HepG2 (cell line): ENCODE data around the gene TK1. TPM values are rescaled to one million over a fixed set of nuclear protein-coding genes. Genes with fewer than 3 reads are reported as not detected.

Experiments
- CAMTA2 ChIP-seq: sonication (generic); formaldehyde crosslinking; IDR thresholded peaks from 2 replicates; pipeline ENCODE4 v1.4.0; 2020; ENCODE audit warnings: mild to moderate bottlenecking, missing genetic modification reagents, borderline replicate concordance
- CREB1 ChIP-seq, 2 experiments: fragments of 450-650 bp in 1 of 2; IDR thresholded peaks; 2 replicates each; pipeline ENCODE4 v1.6.1; 2016 to 2017; ENCODE audit warnings: control low read depth in 1 of 2, mild to moderate bottlenecking in 1 of 2, missing compliant biosample characterization in 1 of 2, missing genetic modification characterization in 1 of 2
- GATAD1 ChIP-seq: IDR thresholded peaks from 2 replicates; pipeline ENCODE4 v1.6.1; 2016; ENCODE audit warnings: missing genetic modification reagents, missing compliant biosample characterization
- GZF1 ChIP-seq: sonication (generic); formaldehyde crosslinking; IDR thresholded peaks from 2 replicates; pipeline ENCODE4 v1.5.1; 2020; ENCODE audit warnings: mild to moderate bottlenecking, missing genetic modification reagents
- HNRNPLL ChIP-seq: fragments of 200-400 bp; formaldehyde crosslinking; IDR thresholded peaks from 2 replicates; pipeline ENCODE4 v1.6.1; 2017; ENCODE audit warnings: mild to moderate bottlenecking, low read depth, low read length; ENCODE audit not compliant: poor library complexity, severe bottlenecking
- MAFG ChIP-seq: sonication (generic); formaldehyde crosslinking; IDR thresholded peaks from 2 replicates; pipeline ENCODE4 v1.5.1; 2020; ENCODE audit warnings: mild to moderate bottlenecking, missing genetic modification reagents
- NCOR1 ChIP-seq: fragments of 200-600 bp; sonication (generic); IDR thresholded peaks from 2 replicates; pipeline ENCODE4 v1.7.0; 2017; ENCODE audit warnings: antibody characterized with exemption, low read length, borderline replicate concordance
- NFRKB ChIP-seq: fragments of 450-650 bp; IDR thresholded peaks from 2 replicates; pipeline ENCODE4 v1.6.1; 2017
- NR2F6 ChIP-seq, 2 experiments: IDR thresholded peaks; 2 replicates each; pipeline ENCODE4 v1.6.1; 2016; ENCODE audit warnings: antibody characterized with exemption in 1 of 2, mild to moderate bottlenecking in 1 of 2
- SCMH1 ChIP-seq: sonication (generic); formaldehyde crosslinking; IDR thresholded peaks from 2 replicates; pipeline ENCODE4 v1.9.0; 2021; ENCODE audit warnings: missing genetic modification reagents, mild to moderate bottlenecking, borderline replicate concordance
- TBX2 ChIP-seq: sonication (generic); formaldehyde crosslinking; IDR thresholded peaks from 2 replicates; pipeline ENCODE4 v1.5.0; 2020; ENCODE audit warnings: missing genetic modification reagents, mild to moderate bottlenecking, borderline replicate concordance
- ZFX ChIP-seq: sonication (generic); formaldehyde crosslinking; IDR thresholded peaks from 2 replicates; pipeline ENCODE4 v1.4.0; 2020; ENCODE audit warnings: mild to moderate bottlenecking, low read depth, missing genetic modification reagents, moderate library complexity
- ZNF10 ChIP-seq: sonication (generic); formaldehyde crosslinking; IDR thresholded peaks from 2 replicates; pipeline ENCODE4 v1.4.0; 2020; ENCODE audit warnings: mild to moderate bottlenecking, low read depth, missing genetic modification reagents, borderline replicate concordance
- ZNF160 ChIP-seq: sonication (generic); formaldehyde crosslinking; IDR thresholded peaks from 2 replicates; pipeline ENCODE4 v1.8.0; 2022; ENCODE audit warnings: mild to moderate bottlenecking, inconsistent platforms, missing genetic modification reagents
- ZNF670 ChIP-seq: sonication (generic); formaldehyde crosslinking; IDR thresholded peaks from 2 replicates; pipeline ENCODE4 v1.8.0; 2022; ENCODE audit warnings: mild to moderate bottlenecking, missing genetic modification reagents, borderline replicate concordance
- ZNF878 ChIP-seq: sonication (generic); formaldehyde crosslinking; IDR thresholded peaks from 2 replicates; pipeline ENCODE4 v1.8.1; 2023; ENCODE audit warnings: mild to moderate bottlenecking, missing genetic modification reagents, moderate library complexity
- ZNF883 ChIP-seq: sonication (generic); formaldehyde crosslinking; IDR thresholded peaks from 2 replicates; pipeline ENCODE4 v1.5.1; 2020; ENCODE audit warnings: mild to moderate bottlenecking, missing genetic modification reagents; ENCODE audit errors: not compliant biosample characterization
- polyA plus RNA-seq, 8 experiments: library from polyadenylated mRNA; depleted of rRNA in 3 of 8; stranded (reverse) in 7 of 8; unstranded in 1 of 8; fragments of >200 nt; fragmentation: Illumina TruSeq in 4 of 8; extraction: Trizol in 4 of 8; gene quantifications; 2 replicates each; pipeline versions ENCODE4 v1.2.1 to v1.2.3, GENCODE V29; 2011 to 2016; ENCODE audit warnings: low read depth in 4 of 8, missing spikeins in 1 of 8, mixed read lengths in 1 of 8; ENCODE audit not compliant: insufficient read depth in 1 of 8
- total RNA-seq, 5 experiments: library from RNA; depleted of rRNA; stranded (reverse); fragments of >200 nt; fragmentation: Illumina TruSeq; extraction: Trizol; gene quantifications; 2 replicates each; pipeline ENCODE4 v1.2.3, GENCODE V29; 2016; ENCODE audit warnings: low read depth in 1 of 5
- TF ChIP-seq, protein P1 (sequence below): sonication (generic); formaldehyde crosslinking; IDR thresholded peaks from 2 replicates; pipeline ENCODE4 v1.5.0; 2020; ENCODE audit warnings: missing genetic modification reagents
- TF ChIP-seq, protein P2 (sequence below): sonication (generic); formaldehyde crosslinking; IDR thresholded peaks from 2 replicates; pipeline ENCODE4 v1.8.0; 2023; ENCODE audit warnings: mild to moderate bottlenecking, missing genetic modification reagents
- TF ChIP-seq, protein P3 (sequence below): sonication (generic); formaldehyde crosslinking; IDR thresholded peaks from 2 replicates; pipeline ENCODE4 v1.5.1; 2020; ENCODE audit warnings: missing genetic modification reagents, mild to moderate bottlenecking, borderline replicate concordance
- TF ChIP-seq, protein P4 (sequence below): sonication (generic); formaldehyde crosslinking; IDR thresholded peaks from 2 replicates; pipeline ENCODE4 v1.4.0; 2020; ENCODE audit warnings: mild to moderate bottlenecking, missing genetic modification reagents
- TF ChIP-seq, protein P5 (sequence below): sonication (generic); formaldehyde crosslinking; IDR thresholded peaks from 2 replicates; pipeline ENCODE4 v1.4.0; 2020; ENCODE audit warnings: mild to moderate bottlenecking, missing genetic modification reagents
- TF ChIP-seq, protein P6 (sequence below): sonication (generic); formaldehyde crosslinking; IDR thresholded peaks from 2 replicates; pipeline ENCODE4 v1.5.1; 2020; ENCODE audit warnings: missing genetic modification reagents, mild to moderate bottlenecking, borderline replicate concordance

Gene TK1
- total and polyA plus RNA-seq, 2 of the 13 experiments (the other 11 are each of a cell fraction or from before 2014, with no cell fraction given): 45.0 to 96.0 TPM

DNA sequence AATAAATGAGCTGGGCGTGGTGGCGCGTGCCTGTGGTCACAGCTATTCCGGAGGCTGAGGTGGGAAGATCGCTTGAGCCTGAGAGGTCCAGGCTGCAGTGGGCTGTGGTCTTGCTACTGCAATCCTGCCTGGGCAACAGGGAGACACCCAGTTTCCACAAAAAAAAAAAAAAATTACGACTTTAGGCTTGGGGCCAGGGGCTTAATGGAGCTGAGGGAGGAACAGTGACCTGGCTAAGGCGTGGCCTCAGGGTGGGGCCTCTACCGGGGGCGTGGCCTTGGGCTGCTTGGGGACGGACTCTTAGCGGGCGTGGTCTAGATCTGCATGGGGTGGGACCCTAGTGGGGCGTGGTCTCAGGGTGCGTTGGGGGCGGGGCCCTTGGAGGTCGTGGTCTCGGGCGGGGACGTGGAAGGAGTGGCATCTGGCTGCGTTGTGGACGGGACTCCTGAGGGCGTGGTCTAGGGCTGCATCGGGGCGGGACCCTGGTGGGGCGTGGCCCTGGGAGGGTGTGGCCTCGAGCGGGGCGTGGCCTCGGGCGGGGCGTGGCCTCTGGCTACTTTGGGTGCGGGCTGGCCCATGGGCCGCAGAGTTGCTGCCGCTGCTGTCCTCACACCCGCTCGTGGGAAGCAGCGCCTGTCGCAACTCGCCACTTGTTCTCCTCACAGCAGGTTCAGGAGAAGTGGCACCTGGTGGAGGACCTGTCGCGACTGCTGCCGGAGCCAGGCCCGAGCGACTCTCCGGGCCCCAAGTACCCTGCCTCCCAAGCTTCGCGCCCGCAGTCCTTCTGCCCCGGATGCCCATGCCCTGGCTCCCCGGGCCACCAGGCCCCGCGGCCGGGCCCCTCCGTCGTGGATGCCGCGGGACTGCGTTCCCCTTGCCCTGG lies 46.4 kb downstream of the TK1 start (continued):
- TF ChIP-seq, protein P1, sequence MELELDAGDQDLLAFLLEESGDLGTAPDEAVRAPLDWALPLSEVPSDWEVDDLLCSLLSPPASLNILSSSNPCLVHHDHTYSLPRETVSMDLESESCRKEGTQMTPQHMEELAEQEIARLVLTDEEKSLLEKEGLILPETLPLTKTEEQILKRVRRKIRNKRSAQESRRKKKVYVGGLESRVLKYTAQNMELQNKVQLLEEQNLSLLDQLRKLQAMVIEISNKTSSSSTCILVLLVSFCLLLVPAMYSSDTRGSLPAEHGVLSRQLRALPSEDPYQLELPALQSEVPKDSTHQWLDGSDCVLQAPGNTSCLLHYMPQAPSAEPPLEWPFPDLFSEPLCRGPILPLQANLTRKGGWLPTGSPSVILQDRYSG: no peak
- TF ChIP-seq TBX2 (CRISPR knock-in tag) (no peak), GATAD1 (CRISPR knock-in tag) (0 out of 2 replicates have a peak, but pooled peaks have one; percentile 6), CREB1 (IDR thresholded peaks at IDR 0.05) (peak; percentile 59; the same call in 1 of the 2 replicates), CREB1 (CRISPR knock-in tag; IDR thresholded peaks at IDR 0.05) (no peak), ZNF883 (peak; percentile 50), ZFX (peak; percentile 18; the same call in 1 of the 2 replicates), NCOR1 (peak; percentile 58; the same call in 1 of the 2 replicates), ZNF10 (CRISPR knock-in tag) (no peak), HNRNPLL (peak; percentile 75), MAFG (no peak), ZNF878 (CRISPR knock-in tag) (no peak), ZNF670 (CRISPR knock-in tag) (no peak), ZNF160 (CRISPR knock-in tag) (no peak), NR2F6 (IDR thresholded peaks at IDR 0.05) (no peak), NR2F6 (CRISPR knock-in tag; IDR thresholded peaks at IDR 0.05) (0 out of 2 replicates have a peak, but pooled peaks have one; percentile 33), NFRKB (no peak), SCMH1 (CRISPR knock-in tag) (no peak), CAMTA2 (CRISPR knock-in tag) (peak; percentile 84; the same call in 1 of the 2 replicates), GZF1 (CRISPR knock-in tag) (no peak)
- TF ChIP-seq, protein P2, sequence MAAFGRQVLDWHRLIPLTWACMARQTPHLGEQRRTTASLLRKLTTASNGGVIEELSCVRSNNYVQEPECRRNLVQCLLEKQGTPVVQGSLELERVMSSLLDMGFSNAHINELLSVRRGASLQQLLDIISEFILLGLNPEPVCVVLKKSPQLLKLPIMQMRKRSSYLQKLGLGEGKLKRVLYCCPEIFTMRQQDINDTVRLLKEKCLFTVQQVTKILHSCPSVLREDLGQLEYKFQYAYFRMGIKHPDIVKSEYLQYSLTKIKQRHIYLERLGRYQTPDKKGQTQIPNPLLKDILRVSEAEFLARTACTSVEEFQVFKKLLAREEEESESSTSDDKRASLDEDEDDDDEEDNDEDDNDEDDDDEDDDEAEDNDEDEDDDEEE (CRISPR knock-in tag): no peak
- TF ChIP-seq, protein P3, sequence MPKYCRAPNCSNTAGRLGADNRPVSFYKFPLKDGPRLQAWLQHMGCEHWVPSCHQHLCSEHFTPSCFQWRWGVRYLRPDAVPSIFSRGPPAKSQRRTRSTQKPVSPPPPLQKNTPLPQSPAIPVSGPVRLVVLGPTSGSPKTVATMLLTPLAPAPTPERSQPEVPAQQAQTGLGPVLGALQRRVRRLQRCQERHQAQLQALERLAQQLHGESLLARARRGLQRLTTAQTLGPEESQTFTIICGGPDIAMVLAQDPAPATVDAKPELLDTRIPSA (CRISPR knock-in tag): peak; percentile 45; the same call in 1 of the 2 replicates
- TF ChIP-seq, protein P4, sequence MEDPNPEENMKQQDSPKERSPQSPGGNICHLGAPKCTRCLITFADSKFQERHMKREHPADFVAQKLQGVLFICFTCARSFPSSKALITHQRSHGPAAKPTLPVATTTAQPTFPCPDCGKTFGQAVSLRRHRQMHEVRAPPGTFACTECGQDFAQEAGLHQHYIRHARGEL (CRISPR knock-in tag): no peak
- TF ChIP-seq, protein P5, sequence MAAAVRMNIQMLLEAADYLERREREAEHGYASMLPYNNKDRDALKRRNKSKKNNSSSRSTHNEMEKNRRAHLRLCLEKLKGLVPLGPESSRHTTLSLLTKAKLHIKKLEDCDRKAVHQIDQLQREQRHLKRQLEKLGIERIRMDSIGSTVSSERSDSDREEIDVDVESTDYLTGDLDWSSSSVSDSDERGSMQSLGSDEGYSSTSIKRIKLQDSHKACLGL (CRISPR knock-in tag): no peak; the same call in 1 of the 2 replicates
- TF ChIP-seq, protein P6, sequence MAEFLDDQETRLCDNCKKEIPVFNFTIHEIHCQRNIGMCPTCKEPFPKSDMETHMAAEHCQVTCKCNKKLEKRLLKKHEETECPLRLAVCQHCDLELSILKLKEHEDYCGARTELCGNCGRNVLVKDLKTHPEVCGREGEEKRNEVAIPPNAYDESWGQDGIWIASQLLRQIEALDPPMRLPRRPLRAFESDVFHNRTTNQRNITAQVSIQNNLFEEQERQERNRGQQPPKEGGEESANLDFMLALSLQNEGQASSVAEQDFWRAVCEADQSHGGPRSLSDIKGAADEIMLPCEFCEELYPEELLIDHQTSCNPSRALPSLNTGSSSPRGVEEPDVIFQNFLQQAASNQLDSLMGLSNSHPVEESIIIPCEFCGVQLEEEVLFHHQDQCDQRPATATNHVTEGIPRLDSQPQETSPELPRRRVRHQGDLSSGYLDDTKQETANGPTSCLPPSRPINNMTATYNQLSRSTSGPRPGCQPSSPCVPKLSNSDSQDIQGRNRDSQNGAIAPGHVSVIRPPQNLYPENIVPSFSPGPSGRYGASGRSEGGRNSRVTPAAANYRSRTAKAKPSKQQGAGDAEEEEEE (CRISPR knock-in tag): peak; percentile 28; the same call in 1 of the 2 replicates
